ENCODE results near the gene MYL7.

- TF ChIP-seq, protein P1, sequence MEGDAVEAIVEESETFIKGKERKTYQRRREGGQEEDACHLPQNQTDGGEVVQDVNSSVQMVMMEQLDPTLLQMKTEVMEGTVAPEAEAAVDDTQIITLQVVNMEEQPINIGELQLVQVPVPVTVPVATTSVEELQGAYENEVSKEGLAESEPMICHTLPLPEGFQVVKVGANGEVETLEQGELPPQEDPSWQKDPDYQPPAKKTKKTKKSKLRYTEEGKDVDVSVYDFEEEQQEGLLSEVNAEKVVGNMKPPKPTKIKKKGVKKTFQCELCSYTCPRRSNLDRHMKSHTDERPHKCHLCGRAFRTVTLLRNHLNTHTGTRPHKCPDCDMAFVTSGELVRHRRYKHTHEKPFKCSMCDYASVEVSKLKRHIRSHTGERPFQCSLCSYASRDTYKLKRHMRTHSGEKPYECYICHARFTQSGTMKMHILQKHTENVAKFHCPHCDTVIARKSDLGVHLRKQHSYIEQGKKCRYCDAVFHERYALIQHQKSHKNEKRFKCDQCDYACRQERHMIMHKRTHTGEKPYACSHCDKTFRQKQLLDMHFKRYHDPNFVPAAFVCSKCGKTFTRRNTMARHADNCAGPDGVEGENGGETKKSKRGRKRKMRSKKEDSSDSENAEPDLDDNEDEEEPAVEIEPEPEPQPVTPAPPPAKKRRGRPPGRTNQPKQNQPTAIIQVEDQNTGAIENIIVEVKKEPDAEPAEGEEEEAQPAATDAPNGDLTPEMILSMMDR (IDR thresholded peaks at IDR 0.05; ENCODE audit: extremely low read depth in 1 of 2, insufficient read depth in 1 of 2, low read depth in 1 of 2, low read length in 2 of 2): no peak
- TF ChIP-seq EZH2 (IDR thresholded peaks at IDR 0.05; ENCODE audit: borderline replicate concordance, low read depth, low read length, severe bottlenecking) (no peak), POLR2A (IDR thresholded peaks at IDR 0.05; ENCODE audit: low read depth, low read length) (no peak), MYC (IDR thresholded peaks at IDR 0.05; ENCODE audit: low read depth, low read length) (no peak), POLR2AphosphoS5 (IDR thresholded peaks at IDR 0.05; ENCODE audit: insufficient read depth, low read depth, low read length) (no peak)
- TF ChIP-seq, protein P2, sequence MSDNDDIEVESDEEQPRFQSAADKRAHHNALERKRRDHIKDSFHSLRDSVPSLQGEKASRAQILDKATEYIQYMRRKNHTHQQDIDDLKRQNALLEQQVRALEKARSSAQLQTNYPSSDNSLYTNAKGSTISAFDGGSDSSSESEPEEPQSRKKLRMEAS (IDR thresholded peaks at IDR 0.05; ENCODE audit: insufficient read depth, insufficient read length): no peak
Measured at GRCh38 chr7:44156453-44157010, 15.4 kb upstream of the MYL7 start.

Data from endothelial cell of umbilical vein (primary cell).